Measurements from ENCODE around the gene WDR75.

Gene WDR75

GRCh38 chr2:189498205-189498604, 56.9 kb downstream of the WDR75 start:
- no peak for DNase-seq (ENCODE audit: low spot score)
- TF ChIP-seq CTCF (IDR thresholded peaks at IDR 0.05; ENCODE audit: extremely low read depth, missing control alignments), result no peak

GRCh38 chr2:189499137-189499536, 57.9 kb downstream of the WDR75 start:
- no peak for TF ChIP-seq CTCF (IDR thresholded peaks at IDR 0.05; ENCODE audit: extremely low read depth, missing control alignments)

GRCh38 chr2:189500456-189501160, 59.3 kb downstream of the WDR75 start:
- no peak for TF ChIP-seq CTCF (IDR thresholded peaks at IDR 0.05; ENCODE audit: extremely low read depth, missing control alignments)
- no peak for DNase-seq (ENCODE audit: low spot score)

More at GRCh38 chr2:189499137-189499536, 57.9 kb downstream of the WDR75 start:
- no peak for DNase-seq (ENCODE audit: low spot score)

- no peak for DNase-seq (ENCODE audit: low spot score)
- TF ChIP-seq CTCF (IDR thresholded peaks at IDR 0.05; ENCODE audit: extremely low read depth, missing control alignments), result no peak
These were observed 60.2 kb downstream of the WDR75 start for GRCh38 chr2:189501487-189501886.

GRCh38 chr2:189502714-189503113, 61.4 kb downstream of the WDR75 start:
- DNase-seq (ENCODE audit: low spot score), result no peak
- no peak for TF ChIP-seq CTCF (IDR thresholded peaks at IDR 0.05; ENCODE audit: extremely low read depth, missing control alignments)

- TF ChIP-seq CTCF (IDR thresholded peaks at IDR 0.05; ENCODE audit: extremely low read depth, missing control alignments), result no peak
- DNase-seq (ENCODE audit: low spot score), result no peak
These were observed 63.0 kb downstream of the WDR75 start for GRCh38 chr2:189504238-189504637.

GRCh38 chr2:189505492-189505891, 64.2 kb downstream of the WDR75 start:
- TF ChIP-seq CTCF (IDR thresholded peaks at IDR 0.05; ENCODE audit: extremely low read depth, missing control alignments), result no peak
- DNase-seq (ENCODE audit: low spot score), result no peak
